B cell (primary cell): ENCODE measurements around the gene CDH16.

Experiments
- CTCF ChIP-seq: fragments of 200-600 bp; IDR thresholded peaks from one replicate; pipeline ENCODE4 v1.8.0; 2022; ENCODE audit warnings: antibody characterized with exemption, mild to moderate bottlenecking
- EZH2 ChIP-seq: IDR thresholded peaks from 2 replicates; pipeline ENCODE4 v1.6.1; 2012; ENCODE audit warnings: borderline replicate concordance, low read depth, mild to moderate bottlenecking, moderate library complexity, low read length; ENCODE audit not compliant: insufficient read depth, poor library complexity, severe bottlenecking

GRCh38 chr16:66901626-66902025 is 17.1 kb downstream of the CDH16 start:
- TF ChIP-seq CTCF, result no peak
- no peak for TF ChIP-seq EZH2
